Gastroesophageal sphincter (tissue), 3 donors: ENCODE data around the gene GRIK2.

ENCODE experiments used
- POLR2A ChIP-seq, 2 donors: fragments of 450-650 bp; IDR thresholded peaks; one replicate each; pipeline ENCODE4 v1.6.1; 2017; ENCODE audit warnings: antibody characterized with exemption in 2 of 2, mild to moderate bottlenecking in 2 of 2, moderate library complexity in 1 of 2
- TF ChIP-seq, protein P1 (sequence below), 4 experiments: fragments of 200-600 bp in 2 of 4; fragments of 450-650 bp in 2 of 4; sonication (generic) in 1 of 4; IDR thresholded peaks; one replicate each; pipeline ENCODE4 v1.5.1; 2017 to 2019; ENCODE audit warnings: antibody characterized with exemption in 4 of 4, mild to moderate bottlenecking in 2 of 4, moderate library complexity in 2 of 4

DNA sequence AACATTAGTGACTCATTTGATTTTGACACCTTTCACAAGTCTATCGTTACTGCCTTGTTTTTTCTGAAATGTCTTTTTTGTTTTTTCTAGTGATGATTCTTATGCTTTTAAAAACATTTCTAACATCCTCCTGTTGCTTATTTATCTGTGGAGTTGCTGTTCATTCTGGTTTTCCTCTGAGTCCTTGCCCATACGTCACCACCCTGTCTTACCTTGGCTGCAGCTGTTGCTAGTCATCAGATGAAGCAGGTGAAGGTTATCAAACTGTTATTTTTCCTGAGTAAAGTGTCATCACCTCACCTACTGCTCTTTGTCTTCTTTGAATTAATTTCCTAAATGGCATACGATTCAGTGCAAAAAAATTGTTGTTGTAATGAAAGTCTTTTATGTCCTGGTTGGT lies 376.6 kb downstream of the GRIK2 start:
- no peak for TF ChIP-seq POLR2A (IDR thresholded peaks at IDR 0.05)
- TF ChIP-seq, protein P1, sequence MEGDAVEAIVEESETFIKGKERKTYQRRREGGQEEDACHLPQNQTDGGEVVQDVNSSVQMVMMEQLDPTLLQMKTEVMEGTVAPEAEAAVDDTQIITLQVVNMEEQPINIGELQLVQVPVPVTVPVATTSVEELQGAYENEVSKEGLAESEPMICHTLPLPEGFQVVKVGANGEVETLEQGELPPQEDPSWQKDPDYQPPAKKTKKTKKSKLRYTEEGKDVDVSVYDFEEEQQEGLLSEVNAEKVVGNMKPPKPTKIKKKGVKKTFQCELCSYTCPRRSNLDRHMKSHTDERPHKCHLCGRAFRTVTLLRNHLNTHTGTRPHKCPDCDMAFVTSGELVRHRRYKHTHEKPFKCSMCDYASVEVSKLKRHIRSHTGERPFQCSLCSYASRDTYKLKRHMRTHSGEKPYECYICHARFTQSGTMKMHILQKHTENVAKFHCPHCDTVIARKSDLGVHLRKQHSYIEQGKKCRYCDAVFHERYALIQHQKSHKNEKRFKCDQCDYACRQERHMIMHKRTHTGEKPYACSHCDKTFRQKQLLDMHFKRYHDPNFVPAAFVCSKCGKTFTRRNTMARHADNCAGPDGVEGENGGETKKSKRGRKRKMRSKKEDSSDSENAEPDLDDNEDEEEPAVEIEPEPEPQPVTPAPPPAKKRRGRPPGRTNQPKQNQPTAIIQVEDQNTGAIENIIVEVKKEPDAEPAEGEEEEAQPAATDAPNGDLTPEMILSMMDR (IDR thresholded peaks at IDR 0.05) = no peak
